Measurements from ENCODE around the gene ABCC11. TPM values are rescaled to one million over a fixed set of nuclear protein-coding genes. Genes with fewer than 3 reads are reported as not detected.

The ABCC11 gene
- total and polyA plus RNA-seq, 2 donors (not counting 1 experiment from before 2014, with no cell fraction given): 0.09 TPM; not detected in 1

DNA sequence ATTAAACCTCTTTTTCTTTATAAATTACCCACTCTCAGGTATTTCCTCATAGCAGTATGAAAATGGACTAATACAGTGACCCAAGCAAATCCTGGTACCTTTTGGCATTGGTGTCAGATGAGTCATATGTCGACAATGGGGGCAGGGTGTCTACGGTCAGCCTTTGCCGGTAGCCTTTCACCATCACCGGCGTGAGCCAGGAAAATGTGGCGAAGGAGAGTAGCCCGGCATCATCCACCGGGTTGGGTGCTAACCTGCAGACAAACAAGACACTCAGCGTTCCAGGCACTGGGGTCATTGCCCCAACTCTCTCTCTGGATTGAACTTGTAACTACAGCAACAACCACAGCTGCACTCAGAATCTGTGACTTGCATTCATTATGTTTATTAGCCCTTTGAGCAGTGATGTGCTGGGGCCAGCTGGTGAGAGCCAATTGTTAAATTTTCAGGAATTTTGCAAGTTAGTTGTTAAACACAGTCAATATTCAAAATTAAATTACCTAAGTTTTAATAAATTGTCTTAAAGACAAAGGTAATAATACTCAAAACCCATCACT is 103.4 kb downstream of the ABCC11 start:
- H2AFZ ChIP-seq (ENCODE audit: insufficient read depth, low read depth, low read length, poor library complexity, severe bottlenecking): no peak overlapping the region
- peaks cover 0 to 5% (median 0%) of the 10 kb centered on the region in 4 experiments for H3K27me3 ChIP-seq (replicated peaks in 1 of 4; ENCODE audit: control extremely low read depth in 1 of 4, control insufficient read depth in 3 of 4, insufficient read depth in 4 of 4, low read length in 3 of 4)
- H3K9ac ChIP-seq (ENCODE audit: low read length): no peak overlapping the region
- ChIA-PET POLR2A (no interaction called here), CTCF (no interaction called here)
- no peak overlapping the region for H3K27ac ChIP-seq (ENCODE audit: low read length in 2 of 2)
- H3K9me3 Mint-ChIP-seq (ENCODE audit: insufficient read depth): peaks cover 4% of the 10 kb centered on the region
- WGBS (ENCODE audit: insufficient coverage): 94% methylated on average over 9 of the region's 9 CpGs
- H3K4me2 ChIP-seq (replicated peaks; ENCODE audit: low read depth, low read length, poor library complexity, severe bottlenecking): no peak overlapping the region
- no peaks in the 10 kb centered on the region for H3K4me1 Mint-ChIP-seq
- no peaks in the 10 kb centered on the region for H4K20me1 ChIP-seq (ENCODE audit: control insufficient read depth, insufficient read depth, low read length, poor library complexity, severe bottlenecking)
- peaks cover 21% of the 10 kb centered on the region for H3K27me3 Mint-ChIP-seq
- TF ChIP-seq, protein P1, sequence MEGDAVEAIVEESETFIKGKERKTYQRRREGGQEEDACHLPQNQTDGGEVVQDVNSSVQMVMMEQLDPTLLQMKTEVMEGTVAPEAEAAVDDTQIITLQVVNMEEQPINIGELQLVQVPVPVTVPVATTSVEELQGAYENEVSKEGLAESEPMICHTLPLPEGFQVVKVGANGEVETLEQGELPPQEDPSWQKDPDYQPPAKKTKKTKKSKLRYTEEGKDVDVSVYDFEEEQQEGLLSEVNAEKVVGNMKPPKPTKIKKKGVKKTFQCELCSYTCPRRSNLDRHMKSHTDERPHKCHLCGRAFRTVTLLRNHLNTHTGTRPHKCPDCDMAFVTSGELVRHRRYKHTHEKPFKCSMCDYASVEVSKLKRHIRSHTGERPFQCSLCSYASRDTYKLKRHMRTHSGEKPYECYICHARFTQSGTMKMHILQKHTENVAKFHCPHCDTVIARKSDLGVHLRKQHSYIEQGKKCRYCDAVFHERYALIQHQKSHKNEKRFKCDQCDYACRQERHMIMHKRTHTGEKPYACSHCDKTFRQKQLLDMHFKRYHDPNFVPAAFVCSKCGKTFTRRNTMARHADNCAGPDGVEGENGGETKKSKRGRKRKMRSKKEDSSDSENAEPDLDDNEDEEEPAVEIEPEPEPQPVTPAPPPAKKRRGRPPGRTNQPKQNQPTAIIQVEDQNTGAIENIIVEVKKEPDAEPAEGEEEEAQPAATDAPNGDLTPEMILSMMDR (IDR thresholded peaks at IDR 0.05): no peak
- no peak for TF ChIP-seq EZH2 (IDR thresholded peaks at IDR 0.05; ENCODE audit: borderline replicate concordance, insufficient read depth, low read depth, low read length, poor library complexity, severe bottlenecking)
- H3K4me1 ChIP-seq (ENCODE audit: control insufficient read depth in 2 of 2, insufficient read depth in 2 of 2, low read length in 2 of 2): no peaks in the 10 kb centered on the region
- H3K9me3 ChIP-seq (ENCODE audit: control extremely low read depth in 1 of 3, control insufficient read depth in 2 of 3, insufficient read depth in 1 of 3, low read length in 2 of 3): peaks cover 0 to 6% (median 0%) of the 10 kb centered on the region in 3 donors
- no peak overlapping the region for H3K4me3 Mint-ChIP-seq
- ATAC-seq (ENCODE audit: low read depth) (no peak), DNase-seq (no peak)
- no peak overlapping the region for H3K4me3 ChIP-seq (ENCODE audit: control extremely low read depth in 1 of 5, extremely low read depth in 1 of 5, insufficient read depth in 1 of 5, low read depth in 2 of 5, low read length in 4 of 5)
- H3K36me3 ChIP-seq (replicated peaks in 1 of 2; ENCODE audit: control extremely low read depth in 1 of 2, control insufficient read depth in 1 of 2, extremely low read depth in 1 of 2, insufficient read depth in 2 of 2, low read length in 1 of 2): no peaks in the 10 kb centered on the region
- no peak overlapping the region for H3K27ac Mint-ChIP-seq
- H3K79me2 ChIP-seq (ENCODE audit: control insufficient read depth, insufficient read depth, low read length): no peaks in the 10 kb centered on the region
- intact Hi-C loops (cut with micrococcal nuclease): no loop called here

DNA sequence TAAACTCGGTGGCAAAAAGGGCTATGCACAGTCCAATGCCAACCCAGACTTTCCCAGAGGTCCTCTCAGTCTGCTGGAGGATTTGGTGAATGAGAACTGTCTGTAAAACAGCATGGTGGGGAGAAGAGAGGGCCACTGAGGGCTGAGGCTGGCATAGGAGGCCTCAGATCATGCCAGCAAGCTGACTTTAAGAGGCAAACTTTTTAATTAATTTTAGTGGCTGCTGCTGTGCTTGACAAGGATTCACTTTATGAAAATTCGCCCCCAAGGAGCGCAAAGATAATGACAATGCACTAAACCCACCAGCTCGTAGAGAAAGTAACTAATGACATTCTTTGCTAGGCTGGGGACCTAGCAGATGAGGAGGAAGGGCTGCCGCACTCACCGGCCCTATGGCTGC is 106.5 kb downstream of the ABCC11 start:
- Histone ChIP-seq H3K4me1 (ENCODE audit: control insufficient read depth in 2 of 2, insufficient read depth in 2 of 2, low read length in 2 of 2) (no peaks in the 10 kb centered on the region), H3K9ac (ENCODE audit: low read length) (no peak overlapping the region), H3K4me2 (replicated peaks; ENCODE audit: low read depth, low read length, poor library complexity, severe bottlenecking) (no peak overlapping the region), H3K79me2 (ENCODE audit: control insufficient read depth, insufficient read depth, low read length) (no peaks in the 10 kb centered on the region), H3K27me3 (replicated peaks in 1 of 4; ENCODE audit: control extremely low read depth in 1 of 4, control insufficient read depth in 3 of 4, insufficient read depth in 4 of 4, low read length in 3 of 4) (no peaks in the 10 kb centered on the region), H2AFZ (ENCODE audit: insufficient read depth, low read depth, low read length, poor library complexity, severe bottlenecking) (no peak overlapping the region), H3K4me3 (ENCODE audit: control extremely low read depth in 1 of 5, extremely low read depth in 1 of 5, insufficient read depth in 1 of 5, low read depth in 2 of 5, low read length in 4 of 5) (no peak overlapping the region), H3K27ac (ENCODE audit: low read length in 2 of 2) (no peak overlapping the region), H3K9me3 (ENCODE audit: control extremely low read depth in 1 of 3, control insufficient read depth in 2 of 3, insufficient read depth in 1 of 3, low read length in 2 of 3) (peaks cover 0 to 3% (median 0%) of the 10 kb centered on the region in 3 donors), H3K36me3 (replicated peaks in 1 of 2; ENCODE audit: control extremely low read depth in 1 of 2, control insufficient read depth in 1 of 2, extremely low read depth in 1 of 2, insufficient read depth in 2 of 2, low read length in 1 of 2) (no peaks in the 10 kb centered on the region), H4K20me1 (ENCODE audit: control insufficient read depth, insufficient read depth, low read length, poor library complexity, severe bottlenecking) (no peaks in the 10 kb centered on the region)
- ChIA-PET CTCF (no interaction called here), POLR2A (no interaction called here)
- Mint-ChIP-seq H3K27ac (no peak overlapping the region), H3K9me3 (ENCODE audit: insufficient read depth) (no peaks in the 10 kb centered on the region), H3K27me3 (peaks cover 17% of the 10 kb centered on the region), H3K4me1 (no peaks in the 10 kb centered on the region), H3K4me3 (no peak overlapping the region)
- ATAC-seq (ENCODE audit: low read depth): no peak
- no peak for TF ChIP-seq EZH2 (IDR thresholded peaks at IDR 0.05; ENCODE audit: borderline replicate concordance, insufficient read depth, low read depth, low read length, poor library complexity, severe bottlenecking)
- TF ChIP-seq, protein P1 (IDR thresholded peaks at IDR 0.05): no peak
- DNase-seq: no peak
- intact Hi-C loops (cut with micrococcal nuclease): no loop called here
- WGBS (ENCODE audit: insufficient coverage): 98% methylated on average over 5 of the region's 6 CpGs
